OCI-M1 (cell line): ENCODE measurements around the gene FBXL13.
A peak's percentile ranks its signal among the peaks of the same experiment; 100 is the strongest.
"Not testable (repeated sequence)": the region's sequence is repeated elsewhere in the genome, so short reads cannot be mapped to it uniquely, and the experiment has no call there.

Source experiments
- DNase-seq: peaks from one replicate; lab custom pipeline; 2025; lab: John Stamatoyannopoulos, UW

Gene FBXL13

GRCh38 chr7:103074519-103075336 is at the start of gene FBXL13, which contains the start of gene ARMC10:
FBXL13 (minus strand) TSS chr7:103074796.
ARMC10 (plus strand) TSS chr7:103075140; CDS start chr7:103075273, 133 bp downstream.
- DNase-seq = peak; percentile 91

- DNase-seq = peak; percentile 3
These were observed 48.9 kb upstream of the FBXL13 start for GRCh38 chr7:103123529-103123928.

- peak; percentile 58 for DNase-seq
These were observed 47.0 kb upstream of the FBXL13 start for GRCh38 chr7:103121641-103122040.

GRCh38 chr7:103120362-103120761 is 45.8 kb upstream of the FBXL13 start:
- no peak for DNase-seq

GRCh38 chr7:103119791-103120291 is 45.2 kb upstream of the FBXL13 start:
- peak; percentile 95 for DNase-seq

- DNase-seq = no peak
These were observed 42.9 kb upstream of the FBXL13 start for GRCh38 chr7:103117465-103117864.

GRCh38 chr7:103116991-103117390 is 42.4 kb upstream of the FBXL13 start:
- no peak for DNase-seq

GRCh38 chr7:103116511-103116910 is 41.9 kb upstream of the FBXL13 start:
- no peak for DNase-seq

GRCh38 chr7:103115771-103116170 is 41.2 kb upstream of the FBXL13 start:
- no peak for DNase-seq

- no peak for DNase-seq
These were observed 40.0 kb upstream of the FBXL13 start for GRCh38 chr7:103114576-103115008.

- DNase-seq = no peak
These were observed 38.6 kb upstream of the FBXL13 start for GRCh38 chr7:103113164-103113563.

GRCh38 chr7:103106703-103107070 is 32.1 kb upstream of the FBXL13 start:
- DNase-seq = not testable (repeated sequence)

- no peak for DNase-seq
These were observed 31.6 kb upstream of the FBXL13 start for GRCh38 chr7:103106005-103106702.

- no peak for DNase-seq
These were observed 26.9 kb upstream of the FBXL13 start for GRCh38 chr7:103101543-103101942.

GRCh38 chr7:103100348-103100747 is 25.8 kb upstream of the FBXL13 start:
- no peak for DNase-seq

- no peak for DNase-seq
These were observed 22.4 kb upstream of the FBXL13 start for GRCh38 chr7:103097041-103097440.

- not testable (repeated sequence) for DNase-seq
These were observed 21.0 kb upstream of the FBXL13 start for GRCh38 chr7:103095558-103095957.

GRCh38 chr7:103094102-103094501 is 19.5 kb upstream of the FBXL13 start:
- peak; percentile 26 for DNase-seq

GRCh38 chr7:103093429-103093828 is 18.8 kb upstream of the FBXL13 start:
- DNase-seq = no peak

GRCh38 chr7:103092321-103092720 is 17.7 kb upstream of the FBXL13 start:
- DNase-seq = not testable (repeated sequence)

- no peak for DNase-seq
These were observed 8.6 kb upstream of the FBXL13 start for GRCh38 chr7:103083210-103083609.

- DNase-seq = no peak
These were observed 7.9 kb upstream of the FBXL13 start for GRCh38 chr7:103082497-103082896.

- DNase-seq = no peak
These were observed 6.3 kb upstream of the FBXL13 start for GRCh38 chr7:103080923-103081322.
